ENCODE data around the gene LIPT2.

GRCh38 chr11:74521666-74522252 lies 28.2 kb upstream of the LIPT2 start:
- no peak for TF ChIP-seq MAX (IDR thresholded peaks at IDR 0.05)
- TF ChIP-seq REST (IDR thresholded peaks at IDR 0.05; ENCODE audit: low read depth) = no peak
- TF ChIP-seq FOXM1 (IDR thresholded peaks at IDR 0.05; ENCODE audit: borderline replicate concordance, low read depth) = no peak
- no peak for TF ChIP-seq TEAD4 (IDR thresholded peaks at IDR 0.05)

All from Ishikawa (cell line).